Lower lobe of right lung (tissue), 2 donors: Measurements from ENCODE around the gene USP31. TPM values are rescaled to one million over a fixed set of nuclear protein-coding genes. Genes with fewer than 3 reads are reported as not detected.

Source experiments
- ATAC-seq, 2 donors: fragments of 200-7000 bp; cut with Tn5 transposase; one replicate each; pipeline ENCODE4 v1.9.1; 2020 to 2022; ENCODE audit warnings: mild to moderate bottlenecking in 2 of 2, moderate library complexity in 2 of 2
- DNase-seq: peaks from one replicate; pipeline ENCODE4 v3.0.0-alpha.2; 2020
- H3K27ac ChIP-seq: fragments of 200-600 bp; one replicate; pipeline ENCODE4 v1.8.0; 2022
- H3K27me3 ChIP-seq: fragments of 200-600 bp; one replicate; pipeline ENCODE4 v1.8.0; 2022; ENCODE audit warnings: low read depth
- H3K36me3 ChIP-seq: fragments of 200-600 bp; one replicate; pipeline ENCODE4 v1.8.0; 2022; ENCODE audit warnings: mild to moderate bottlenecking
- H3K4me1 ChIP-seq: fragments of 200-600 bp; one replicate; pipeline ENCODE4 v1.8.0; 2022
- H3K4me3 ChIP-seq: fragments of 200-600 bp; one replicate; pipeline ENCODE4 v1.8.0; 2022; ENCODE audit warnings: mild to moderate bottlenecking
- H3K9me3 ChIP-seq: fragments of 200-600 bp; one replicate; pipeline ENCODE4 v1.8.0; 2022
- intact Hi-C: fragments of 100-400 bp; cut with DNase I; formaldehyde crosslinking; loops from one replicate; pipeline ENCODE4 v1.11.0; 2022
- total RNA-seq: library from RNA; stranded (reverse); fragmentation: NEBNext Ultra II Directional; extraction: Animal tissue kit (Norgen Biotek cat#: 25700); gene quantifications from one replicate; pipeline ENCODE4 v1.2.1, GENCODE V29; 2021
- TF ChIP-seq, protein P1 (sequence below): fragments of 200-600 bp; IDR thresholded peaks from one replicate; pipeline ENCODE4 v1.8.0; 2022; ENCODE audit warnings: antibody characterized with exemption, mild to moderate bottlenecking
- donor health status: DM: no; HTN: yes; CAD: no; lungs with severe emphysema.

USP31 gene
- total RNA-seq, 1 donor from 2014 or later = 13.1 TPM

GRCh38 chr16:23128056-23128455 is 21.2 kb downstream of the USP31 start:
- TF ChIP-seq, protein P1, sequence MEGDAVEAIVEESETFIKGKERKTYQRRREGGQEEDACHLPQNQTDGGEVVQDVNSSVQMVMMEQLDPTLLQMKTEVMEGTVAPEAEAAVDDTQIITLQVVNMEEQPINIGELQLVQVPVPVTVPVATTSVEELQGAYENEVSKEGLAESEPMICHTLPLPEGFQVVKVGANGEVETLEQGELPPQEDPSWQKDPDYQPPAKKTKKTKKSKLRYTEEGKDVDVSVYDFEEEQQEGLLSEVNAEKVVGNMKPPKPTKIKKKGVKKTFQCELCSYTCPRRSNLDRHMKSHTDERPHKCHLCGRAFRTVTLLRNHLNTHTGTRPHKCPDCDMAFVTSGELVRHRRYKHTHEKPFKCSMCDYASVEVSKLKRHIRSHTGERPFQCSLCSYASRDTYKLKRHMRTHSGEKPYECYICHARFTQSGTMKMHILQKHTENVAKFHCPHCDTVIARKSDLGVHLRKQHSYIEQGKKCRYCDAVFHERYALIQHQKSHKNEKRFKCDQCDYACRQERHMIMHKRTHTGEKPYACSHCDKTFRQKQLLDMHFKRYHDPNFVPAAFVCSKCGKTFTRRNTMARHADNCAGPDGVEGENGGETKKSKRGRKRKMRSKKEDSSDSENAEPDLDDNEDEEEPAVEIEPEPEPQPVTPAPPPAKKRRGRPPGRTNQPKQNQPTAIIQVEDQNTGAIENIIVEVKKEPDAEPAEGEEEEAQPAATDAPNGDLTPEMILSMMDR = no peak
- Histone ChIP-seq H3K4me1 (peaks cover 29% of the 10 kb centered on the region), H3K9me3 (no peaks in the 10 kb centered on the region), H3K27ac (no peak overlapping the region), H3K27me3 (no peaks in the 10 kb centered on the region), H3K36me3 (no peaks in the 10 kb centered on the region), H3K4me3 (no peak overlapping the region)
- DNase-seq (no peak), ATAC-seq (no peak)
- intact Hi-C loops = no loop called here

GRCh38 chr16:23125277-23125676 is 24.0 kb downstream of the USP31 start:
- H3K4me1 ChIP-seq = peaks cover 17% of the 10 kb centered on the region
- H3K27ac ChIP-seq = no peak overlapping the region
- no peaks in the 10 kb centered on the region for H3K36me3 ChIP-seq
- intact Hi-C loops = no loop called here
- no peaks in the 10 kb centered on the region for H3K27me3 ChIP-seq
- no peaks in the 10 kb centered on the region for H3K9me3 ChIP-seq
- TF ChIP-seq, protein P1 = no peak
- DNase-seq = no peak
- no peak for ATAC-seq
- H3K4me3 ChIP-seq = no peak overlapping the region

DNA sequence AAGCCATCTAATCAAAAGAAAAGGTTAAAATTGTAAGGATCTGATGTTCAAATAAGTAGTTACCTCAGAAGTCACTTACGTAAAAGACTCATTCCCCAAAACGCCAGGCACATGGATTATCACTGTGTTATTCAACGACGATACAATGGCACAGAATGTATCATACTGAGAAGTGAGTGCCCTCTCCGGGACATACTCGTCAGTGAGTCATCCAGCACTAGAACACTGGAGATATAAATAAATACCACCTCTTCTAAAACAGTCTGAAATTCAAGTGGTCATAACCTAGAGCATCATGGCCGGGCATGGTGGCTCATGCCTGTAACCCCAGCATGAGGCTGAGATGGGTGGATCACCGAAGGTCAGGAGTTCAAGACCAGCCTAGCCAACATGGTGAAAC is 24.9 kb downstream of the USP31 start:
- intact Hi-C loops = no loop called here
- Histone ChIP-seq H3K4me1 (peaks cover 18% of the 10 kb centered on the region), H3K36me3 (no peaks in the 10 kb centered on the region), H3K4me3 (no peak overlapping the region), H3K27me3 (no peaks in the 10 kb centered on the region), H3K27ac (no peak overlapping the region), H3K9me3 (no peaks in the 10 kb centered on the region)
- ATAC-seq = peak; percentile 30 to 69
- no peak for DNase-seq
- TF ChIP-seq, protein P1 = no peak

- no peak overlapping the region for H3K4me3 ChIP-seq
- intact Hi-C loops = no loop called here
- no peak overlapping the region for H3K27ac ChIP-seq
- no peak for ATAC-seq
- no peaks in the 10 kb centered on the region for H3K9me3 ChIP-seq
- H3K27me3 ChIP-seq = no peaks in the 10 kb centered on the region
- TF ChIP-seq, protein P1 = no peak
- DNase-seq = no peak
- H3K4me1 ChIP-seq = peaks cover 26% of the 10 kb centered on the region
- H3K36me3 ChIP-seq = no peaks in the 10 kb centered on the region
These were observed 27.1 kb downstream of the USP31 start for GRCh38 chr16:23122144-23122543.

- ATAC-seq (no peak), DNase-seq (no peak)
- no peaks in the 10 kb centered on the region for H3K27me3 ChIP-seq
- TF ChIP-seq, protein P1 = no peak
- peaks cover 26% of the 10 kb centered on the region for H3K4me1 ChIP-seq
- intact Hi-C loops = no loop called here
- H3K36me3 ChIP-seq = no peaks in the 10 kb centered on the region
- H3K9me3 ChIP-seq = no peaks in the 10 kb centered on the region
- no peak overlapping the region for H3K27ac ChIP-seq
- H3K4me3 ChIP-seq = no peak overlapping the region
These were observed 28.2 kb downstream of the USP31 start for GRCh38 chr16:23121024-23121423.

- peaks cover 21% of the 10 kb centered on the region for H3K4me1 ChIP-seq
- DNase-seq = no peak
- TF ChIP-seq, protein P1 = no peak
- H3K4me3 ChIP-seq = no peak overlapping the region
- no peaks in the 10 kb centered on the region for H3K9me3 ChIP-seq
- intact Hi-C loops = no loop called here
- H3K36me3 ChIP-seq = no peaks in the 10 kb centered on the region
- H3K27me3 ChIP-seq = no peaks in the 10 kb centered on the region
- ATAC-seq = no peak
- H3K27ac ChIP-seq = no peak overlapping the region
These were observed 28.7 kb downstream of the USP31 start for GRCh38 chr16:23120562-23120961.
